Neural cell (in vitro differentiated cells): ENCODE measurements around the gene TMTC1. TPM values are rescaled to one million over a fixed set of nuclear protein-coding genes. Genes with fewer than 3 reads are reported as not detected.

Experiments used
- H2AFZ ChIP-seq: fragments of 200-600, 300-800 bp; sonication (generic), shearing (Covaris generic); 2 replicates; pipeline ENCODE4 v1.6.0; 2014; ENCODE audit warnings: low read depth, mild to moderate bottlenecking, antibody characterized with exemption, low read length, moderate library complexity
- H3F3A ChIP-seq: fragments of 200-600 bp; shearing (Covaris generic); 2 replicates; pipeline ENCODE4 v1.6.1; 2016; ENCODE audit warnings: mild to moderate bottlenecking, moderate library complexity, mixed read lengths, antibody characterized with exemption, low read length; ENCODE audit not compliant: insufficient read depth, poor library complexity, severe bottlenecking
- H3K27ac ChIP-seq: fragments of 200-600, 300-800 bp; sonication (generic), shearing (Covaris generic); 2 replicates; pipeline ENCODE4 v1.5.1; 2014; ENCODE audit warnings: mild to moderate bottlenecking, low read length, moderate library complexity
- H3K27me3 ChIP-seq: fragments of 300-800, 200-600 bp; sonication (generic), shearing (Covaris generic); 2 replicates; pipeline ENCODE4 v1.6.0; 2014; ENCODE audit warnings: mild to moderate bottlenecking, low read depth, low read length, moderate library complexity; ENCODE audit not compliant: insufficient read depth
- H3K36me3 ChIP-seq: fragments of 300-800, 200-600 bp; sonication (generic), shearing (Covaris generic); 2 replicates; pipeline ENCODE4 v1.5.1; 2014; ENCODE audit warnings: mild to moderate bottlenecking, antibody characterized with exemption, low read length, moderate library complexity; ENCODE audit not compliant: insufficient read depth
- H3K4me2 ChIP-seq: fragments of 300-800, 200-600 bp; sonication (generic), shearing (Covaris generic); 2 replicates; pipeline ENCODE4 v1.6.0; 2014; ENCODE audit warnings: mild to moderate bottlenecking, low read length
- H3K4me3 ChIP-seq: fragments of 300-800, 200-600 bp; sonication (generic), shearing (Covaris generic); 2 replicates; pipeline ENCODE4 v1.5.1; 2014; ENCODE audit warnings: mild to moderate bottlenecking, low read length, moderate library complexity
- H3K79me2 ChIP-seq: fragments of 200-600 bp; shearing (Covaris generic); replicated peaks from 2 replicates; pipeline ENCODE4 v1.6.0; 2014; ENCODE audit warnings: mild to moderate bottlenecking, low read length, moderate library complexity; ENCODE audit not compliant: insufficient read depth
- H3K9ac ChIP-seq: fragments of 300-800, 200-600 bp; sonication (generic), shearing (Covaris generic); 2 replicates; pipeline ENCODE4 v1.6.1; 2016; ENCODE audit warnings: mild to moderate bottlenecking, low read length, mixed read lengths
- H3K9me2 ChIP-seq: fragments of 200-600 bp; shearing (Covaris generic); 2 replicates; pipeline ENCODE4 v1.6.1; 2016; ENCODE audit warnings: mild to moderate bottlenecking, low read length, mixed read lengths; ENCODE audit not compliant: insufficient read depth
- H3K9me3 ChIP-seq: fragments of 200-600, 300-800 bp; sonication (generic), shearing (Covaris generic); 2 replicates; pipeline ENCODE4 v1.6.1; 2016; ENCODE audit warnings: mild to moderate bottlenecking, mixed run types, low read length, moderate library complexity, mixed read lengths
- H4K20me1 ChIP-seq: fragments of 200-600 bp; shearing (Covaris generic); 2 replicates; pipeline ENCODE4 v1.6.1; 2016; ENCODE audit warnings: mild to moderate bottlenecking, mixed run types; ENCODE audit not compliant: insufficient read depth
- CTCF ChIP-seq: fragments of 450-650 bp; IDR thresholded peaks from 2 replicates; pipeline ENCODE4 v1.5.1; 2014; ENCODE audit warnings: antibody characterized with exemption, mild to moderate bottlenecking, moderate library complexity; ENCODE audit not compliant: poor library complexity, severe bottlenecking
- EP300 ChIP-seq: fragments of 450-650 bp; conservative IDR thresholded peaks from 2 replicates; pipeline ENCODE4 v1.6.1; 2014; ENCODE audit warnings: antibody characterized with exemption, mild to moderate bottlenecking, moderate library complexity; ENCODE audit not compliant: poor library complexity, severe bottlenecking
- EZH2 ChIP-seq: fragments of 200-600, 300-800 bp; shearing (Covaris generic), sonication (generic); IDR thresholded peaks from 2 replicates; pipeline ENCODE4 v1.6.1; 2014; ENCODE audit warnings: antibody characterized with exemption, low read length, borderline replicate concordance, mild to moderate bottlenecking; ENCODE audit not compliant: insufficient read depth, poor library complexity, severe bottlenecking
- MXI1 ChIP-seq: fragments of 450-650 bp; conservative IDR thresholded peaks from 2 replicates; pipeline ENCODE4 v1.6.1; 2014; ENCODE audit warnings: antibody characterized with exemption, mild to moderate bottlenecking; ENCODE audit not compliant: poor library complexity, severe bottlenecking
- POLR2AphosphoS5 ChIP-seq: IDR thresholded peaks from 2 replicates; pipeline ENCODE4 v1.6.1; 2012
- RAD21 ChIP-seq: fragments of 450-650 bp; conservative IDR thresholded peaks from 2 replicates; pipeline ENCODE4 v1.6.1; 2014; ENCODE audit warnings: antibody characterized with exemption, mild to moderate bottlenecking, moderate library complexity
- REST ChIP-seq: IDR thresholded peaks from 2 replicates; pipeline ENCODE4 v1.6.1; 2012; ENCODE audit warnings: borderline replicate concordance
- SMC3 ChIP-seq: fragments of 450-650 bp; conservative IDR thresholded peaks from 2 replicates; pipeline ENCODE4 v1.6.1; 2014; ENCODE audit warnings: antibody characterized with exemption, mild to moderate bottlenecking, moderate library complexity; ENCODE audit not compliant: poor library complexity
- TAF1 ChIP-seq: IDR thresholded peaks from 2 replicates; pipeline ENCODE4 v1.6.1; 2012; ENCODE audit warnings: low read depth
- polyA plus RNA-seq: library from polyadenylated mRNA; depleted of rRNA; stranded (reverse); fragments of >200 nt; gene quantifications from 2 replicates; pipeline ENCODE4 v1.2.3, GENCODE V29; 2014

The TMTC1 gene
- polyA plus RNA-seq, 1 donor from 2014 or later: 10.0 TPM

- H3K9ac ChIP-seq: no peak overlapping the region
- H4K20me1 ChIP-seq: no peaks in the 10 kb centered on the region
- H3F3A ChIP-seq: no peaks in the 10 kb centered on the region
- H3K9me2 ChIP-seq: no peaks in the 10 kb centered on the region
- no peak for TF ChIP-seq SMC3
- TF ChIP-seq RAD21: no peak
- TF ChIP-seq EZH2: no peak
- no peak for TF ChIP-seq MXI1
- no peak for TF ChIP-seq CTCF
- TF ChIP-seq POLR2AphosphoS5: no peak
- no peak for TF ChIP-seq EP300
- no peak for TF ChIP-seq REST
- TF ChIP-seq TAF1: no peak
- no peaks in the 10 kb centered on the region for H3K27me3 ChIP-seq
- H3K79me2 ChIP-seq: no peaks in the 10 kb centered on the region
- H3K27ac ChIP-seq: no peak overlapping the region
- H3K4me3 ChIP-seq: no peak overlapping the region
- H2AFZ ChIP-seq: no peak overlapping the region
- H3K9me3 ChIP-seq: no peaks in the 10 kb centered on the region
- H3K36me3 ChIP-seq: no peaks in the 10 kb centered on the region
- no peak overlapping the region for H3K4me2 ChIP-seq
These were observed 92.4 kb downstream of the TMTC1 start for GRCh38 chr12:29691161-29691854.

- H3K9me3 ChIP-seq: no peaks in the 10 kb centered on the region
- H4K20me1 ChIP-seq: no peaks in the 10 kb centered on the region
- TF ChIP-seq REST: no peak
- TF ChIP-seq RAD21: no peak
- TF ChIP-seq EP300: no peak
- TF ChIP-seq SMC3: no peak
- no peak for TF ChIP-seq POLR2AphosphoS5
- TF ChIP-seq MXI1: no peak
- H3K27me3 ChIP-seq: no peaks in the 10 kb centered on the region
- no peak overlapping the region for H3K4me3 ChIP-seq
- no peaks in the 10 kb centered on the region for H3F3A ChIP-seq
- H3K27ac ChIP-seq: no peak overlapping the region
- no peak overlapping the region for H2AFZ ChIP-seq
- no peaks in the 10 kb centered on the region for H3K9me2 ChIP-seq
- H3K4me2 ChIP-seq: no peak overlapping the region
- H3K36me3 ChIP-seq: no peaks in the 10 kb centered on the region
- H3K79me2 ChIP-seq: no peaks in the 10 kb centered on the region
- no peak overlapping the region for H3K9ac ChIP-seq
These were observed 93.0 kb downstream of the TMTC1 start for GRCh38 chr12:29690728-29691127.
